ENCODE measurements around the gene GSG1L.
"Not testable (repeated sequence)": the region's sequence is repeated elsewhere in the genome, so short reads cannot be mapped to it uniquely, and the experiment has no call there.

GSG1L gene

DNA sequence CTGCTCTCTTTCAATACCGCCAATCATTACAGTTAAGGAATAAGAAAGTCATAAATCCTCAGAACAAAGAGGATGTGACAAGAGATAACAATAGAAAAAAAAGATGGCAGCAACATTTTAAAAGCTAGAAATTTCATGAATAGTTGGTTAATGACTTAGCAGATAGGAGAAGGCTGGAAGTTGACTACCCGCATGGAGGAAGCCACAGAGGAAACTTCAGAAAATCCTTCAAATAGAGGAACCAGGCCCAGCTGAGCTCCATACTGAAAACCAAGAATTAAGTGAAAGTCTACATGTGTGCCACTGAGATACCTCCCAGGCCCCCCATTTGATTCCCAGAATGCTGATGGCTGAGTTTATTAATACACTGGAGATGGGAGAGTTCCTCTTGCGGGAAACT, 109.3 kb downstream of the GSG1L start:
- no peak for DNase-seq

DNA sequence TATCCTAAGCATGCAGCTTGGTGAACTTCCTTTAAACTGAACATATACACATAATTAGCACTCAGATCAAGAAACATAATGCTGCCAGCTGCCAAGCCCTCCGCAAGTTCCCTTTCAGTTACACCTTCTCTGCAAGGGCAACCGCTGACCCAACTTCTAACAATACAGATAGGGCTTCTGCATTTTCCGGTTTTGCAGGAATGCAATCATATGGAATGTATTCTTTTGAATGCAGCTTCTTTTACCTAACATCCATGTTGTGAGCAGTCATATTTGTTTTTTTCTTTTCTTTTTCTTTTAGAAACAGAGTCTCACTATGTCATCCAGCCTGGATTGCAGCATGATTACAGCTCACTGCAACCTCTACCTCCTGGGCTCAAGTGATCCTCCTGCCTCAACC, 110.7 kb downstream of the GSG1L start:
- no peak for DNase-seq

DNA sequence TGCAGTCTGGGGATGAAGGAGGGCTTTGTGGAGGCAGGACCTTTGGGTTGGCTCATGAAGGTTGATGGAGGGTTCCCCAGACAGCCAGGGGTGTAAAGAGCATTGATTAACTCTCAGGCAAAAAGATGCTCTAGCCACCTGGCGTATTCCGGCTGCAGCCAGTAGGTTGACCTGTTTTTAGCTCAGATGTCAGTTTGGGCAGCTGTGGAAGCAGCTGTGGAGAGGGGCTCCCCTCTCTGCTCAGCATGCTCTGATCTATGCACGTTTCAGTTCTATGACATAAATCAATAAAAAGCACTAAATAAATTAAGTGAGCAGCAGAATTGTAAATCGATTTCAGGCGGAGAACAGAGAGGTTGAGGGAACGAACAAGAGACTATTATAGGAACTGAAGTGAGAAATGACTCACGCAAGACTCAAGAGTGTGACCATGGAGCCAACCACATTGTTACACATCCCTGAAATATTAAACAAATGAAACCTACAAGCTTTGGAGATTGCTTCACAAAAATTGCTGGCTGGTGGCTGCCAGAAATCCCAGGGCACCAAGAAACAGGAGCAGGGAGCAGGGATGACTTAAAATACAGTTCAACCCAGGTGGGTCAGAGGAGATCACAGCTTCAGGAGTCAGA, 111.9 kb downstream of the GSG1L start:
- no peak for DNase-seq

DNA sequence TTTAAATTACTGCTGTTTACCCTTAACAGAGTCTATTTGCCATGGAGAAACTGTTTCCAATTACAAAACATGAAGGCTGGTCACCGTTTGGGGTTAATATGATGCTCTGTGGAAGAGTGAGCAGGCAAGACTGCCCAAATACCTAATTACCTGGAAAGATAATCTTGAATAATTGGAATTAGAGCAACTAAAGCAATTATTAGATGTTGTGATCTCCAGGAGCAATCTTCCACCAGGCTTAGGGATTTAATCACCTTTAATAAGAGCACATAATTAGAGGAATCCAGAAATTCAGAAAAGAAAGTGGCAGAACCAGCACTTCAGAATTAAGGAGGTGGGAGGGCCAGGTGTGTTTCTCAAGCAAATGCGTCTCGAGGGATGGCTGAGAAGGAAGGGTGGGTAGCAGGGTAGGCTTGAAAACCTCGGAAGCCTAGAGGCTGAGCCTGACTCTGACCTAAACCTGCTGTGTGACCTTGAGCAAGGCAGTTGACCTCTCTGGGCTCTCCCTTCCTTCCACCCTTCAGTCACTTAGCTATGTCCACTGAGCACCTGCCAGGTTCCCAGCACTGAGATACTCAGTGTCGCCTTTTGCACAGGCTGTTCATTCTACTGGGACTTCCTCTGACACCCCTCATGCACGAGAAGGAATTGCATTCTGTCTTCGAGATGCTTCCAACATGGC, 113.2 kb downstream of the GSG1L start:
- DNase-seq = no peak

DNA sequence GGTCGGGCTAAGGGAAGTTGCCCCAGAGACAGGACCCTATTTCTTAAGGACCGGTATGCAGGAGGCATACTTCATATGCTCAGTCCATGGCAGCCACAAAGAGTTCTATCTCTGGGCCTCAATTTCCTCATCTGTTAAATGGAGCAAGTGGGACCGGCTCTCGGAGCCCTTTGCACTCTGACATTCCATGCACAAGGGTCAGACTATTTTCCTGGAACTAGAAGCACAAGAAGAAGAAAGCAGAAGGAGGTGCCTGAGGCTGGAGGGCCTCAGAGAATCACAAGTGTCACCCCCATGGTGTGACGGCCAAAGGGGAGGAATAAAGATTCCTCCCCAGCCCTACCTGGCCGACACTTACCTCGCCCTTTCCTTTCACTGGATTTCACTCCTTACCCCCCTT, 115.8 kb downstream of the GSG1L start:
- no peak for DNase-seq

DNA sequence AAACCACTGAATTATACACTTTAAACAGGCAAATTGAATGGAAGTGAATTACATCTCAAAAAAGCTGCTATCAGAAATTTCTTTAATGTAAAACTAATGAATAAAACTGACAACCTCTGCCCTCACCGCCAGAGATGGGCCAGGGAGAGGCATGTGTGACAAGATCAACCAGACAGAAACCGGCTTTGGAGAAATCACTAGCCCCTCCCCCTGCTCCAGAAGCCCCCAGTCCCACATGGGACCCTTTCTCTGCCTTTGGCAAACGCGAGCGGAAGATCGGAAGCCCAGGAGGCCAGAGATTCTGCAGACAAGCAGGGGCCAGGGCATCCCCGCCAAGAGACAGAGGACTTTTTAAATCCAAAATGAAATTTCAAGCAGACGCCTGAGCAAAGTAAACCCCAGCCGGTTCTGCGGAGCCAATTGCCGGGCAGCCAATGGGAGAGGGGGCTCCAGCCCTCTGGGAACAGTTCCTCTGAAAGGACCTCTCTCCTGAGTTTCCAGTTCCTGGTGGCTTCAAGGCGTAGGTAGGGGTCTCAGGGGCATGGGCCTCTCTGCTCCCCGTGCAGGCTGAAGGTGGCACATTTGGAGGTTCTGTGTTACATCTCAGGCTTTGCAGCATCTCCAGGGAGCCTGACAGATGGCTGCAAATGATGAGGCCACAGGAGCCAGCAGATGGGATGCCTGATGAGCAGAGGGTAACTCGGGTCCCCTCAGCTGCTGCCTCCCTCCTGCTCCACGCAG, 118.1 kb downstream of the GSG1L start:
- no peak for DNase-seq

DNA sequence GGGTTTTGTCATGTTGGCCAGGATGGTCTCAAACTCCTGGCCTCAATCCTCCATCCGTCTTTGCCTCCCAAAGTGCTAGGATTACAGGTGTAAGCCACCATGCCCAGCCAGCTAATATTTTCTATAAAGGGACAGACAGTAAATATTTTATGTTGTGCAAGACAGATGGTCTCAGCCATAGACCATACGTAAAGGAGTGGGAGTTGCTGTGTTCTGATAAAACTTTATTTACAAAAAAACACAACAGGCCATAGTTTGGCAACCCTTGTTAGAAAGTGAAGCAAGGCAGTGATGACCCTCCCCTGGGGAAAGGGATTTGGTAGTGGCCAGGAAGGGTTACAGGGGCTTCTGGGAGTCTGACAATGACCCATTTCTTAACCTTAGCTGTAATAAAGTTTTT, 119.7 kb downstream of the GSG1L start:
- DNase-seq = no peak

DNA sequence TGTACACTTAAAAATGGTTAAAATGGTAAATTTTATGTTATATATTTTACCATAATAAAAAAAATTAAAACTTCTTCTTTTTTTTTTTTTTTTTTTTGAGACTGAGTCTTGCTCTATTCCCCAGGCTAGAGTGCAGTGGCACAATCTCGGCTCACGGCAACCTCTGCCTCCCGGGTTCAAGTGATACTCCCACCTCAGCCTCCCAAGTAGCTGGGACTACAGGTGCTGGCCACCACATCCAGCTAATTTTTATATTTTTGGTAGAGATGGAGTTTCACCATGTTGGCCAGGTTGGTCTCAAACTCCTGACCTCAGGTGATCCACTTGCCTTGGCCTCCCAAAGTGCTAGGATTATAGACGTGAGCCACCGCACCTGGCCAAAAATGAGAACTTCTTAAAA, 121.4 kb downstream of the GSG1L start:
- not testable (repeated sequence) for DNase-seq

DNA sequence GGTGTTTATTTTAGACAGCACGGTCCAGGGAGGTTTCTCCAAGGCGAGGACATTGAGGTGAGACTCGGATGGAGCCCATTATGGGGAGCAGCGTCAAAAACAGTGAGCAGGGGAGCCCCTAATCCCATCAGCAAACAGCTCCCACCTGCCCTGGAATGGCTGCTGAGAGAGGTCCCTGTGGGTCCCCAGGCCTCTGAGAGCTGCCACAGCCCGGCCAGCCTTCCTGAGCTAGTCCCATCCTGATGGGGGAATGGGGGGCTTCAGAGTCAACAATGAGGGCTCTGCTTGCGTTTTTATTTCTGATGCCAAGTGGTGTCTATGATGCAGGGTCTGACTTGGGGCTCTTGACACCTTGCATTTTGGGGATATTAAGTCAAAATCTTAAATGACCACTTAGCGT, 128.4 kb downstream of the GSG1L start:
- DNase-seq = no peak

DNA sequence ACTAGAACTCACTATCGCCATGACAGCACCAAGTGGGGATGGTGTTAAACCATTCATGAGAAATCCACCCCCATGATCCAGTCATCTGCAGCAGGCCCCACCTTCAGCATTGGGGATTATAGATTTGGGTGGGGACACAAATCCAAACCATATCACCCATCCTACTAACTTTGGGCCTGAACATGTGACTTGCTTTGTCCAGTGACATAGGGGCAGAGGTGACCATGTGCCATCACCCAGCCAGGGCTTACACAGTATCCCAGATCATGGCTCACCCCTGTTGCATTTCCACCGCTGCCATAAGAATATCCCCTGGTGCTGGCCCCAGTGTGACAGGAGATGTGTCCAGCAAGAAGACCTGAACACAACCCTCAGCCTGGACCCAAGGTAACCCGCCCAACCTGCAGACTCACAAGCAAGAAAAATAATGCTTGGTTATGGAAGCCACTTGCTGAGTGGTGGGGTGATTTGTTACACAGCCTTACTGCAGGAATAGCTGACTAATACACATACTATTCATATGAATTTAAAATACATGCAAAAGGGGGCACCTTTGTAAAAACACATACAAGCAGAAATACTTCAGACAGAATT, 130.9 kb downstream of the GSG1L start:
- no peak for DNase-seq

DNA sequence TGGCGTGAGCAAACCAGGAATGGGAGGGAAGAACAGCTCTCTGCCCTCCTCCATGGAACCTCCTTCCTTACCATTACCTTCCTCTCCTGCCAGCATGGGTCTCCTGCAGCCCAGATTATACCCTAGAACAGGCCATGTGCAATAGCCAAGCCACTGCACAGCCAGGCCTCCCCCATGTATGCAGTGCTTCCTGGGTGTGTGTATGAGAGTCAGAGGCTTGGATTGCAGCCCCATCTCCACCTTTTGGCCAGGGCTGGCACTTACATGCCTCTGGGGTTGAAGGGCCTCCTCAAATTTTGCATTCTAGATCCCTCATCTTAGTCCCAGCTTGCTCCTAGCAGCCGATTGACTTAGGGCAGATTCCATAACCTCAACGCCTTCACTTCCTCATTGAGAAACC, 133.7 kb downstream of the GSG1L start:
- DNase-seq = no peak

DNA sequence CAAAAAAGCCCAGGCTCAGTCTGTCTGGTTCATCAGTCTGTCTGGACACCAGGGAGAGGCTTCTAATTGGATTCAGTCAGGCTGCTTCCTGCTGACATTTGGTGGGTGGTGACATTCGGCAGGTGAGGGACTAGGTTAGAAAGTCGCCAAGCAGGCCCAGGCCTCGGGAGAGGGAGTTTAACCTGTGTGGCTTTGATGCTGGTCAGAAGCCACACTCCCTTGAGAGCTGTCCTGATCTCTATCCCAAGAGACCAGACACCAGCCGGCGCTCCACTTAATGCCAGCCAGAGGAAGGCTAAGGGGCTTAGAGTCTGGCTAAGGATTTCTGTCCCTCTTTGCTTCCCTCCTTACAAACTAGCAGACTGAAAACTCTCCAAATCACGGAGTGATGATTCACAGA, 135.0 kb downstream of the GSG1L start:
- no peak for DNase-seq

DNA sequence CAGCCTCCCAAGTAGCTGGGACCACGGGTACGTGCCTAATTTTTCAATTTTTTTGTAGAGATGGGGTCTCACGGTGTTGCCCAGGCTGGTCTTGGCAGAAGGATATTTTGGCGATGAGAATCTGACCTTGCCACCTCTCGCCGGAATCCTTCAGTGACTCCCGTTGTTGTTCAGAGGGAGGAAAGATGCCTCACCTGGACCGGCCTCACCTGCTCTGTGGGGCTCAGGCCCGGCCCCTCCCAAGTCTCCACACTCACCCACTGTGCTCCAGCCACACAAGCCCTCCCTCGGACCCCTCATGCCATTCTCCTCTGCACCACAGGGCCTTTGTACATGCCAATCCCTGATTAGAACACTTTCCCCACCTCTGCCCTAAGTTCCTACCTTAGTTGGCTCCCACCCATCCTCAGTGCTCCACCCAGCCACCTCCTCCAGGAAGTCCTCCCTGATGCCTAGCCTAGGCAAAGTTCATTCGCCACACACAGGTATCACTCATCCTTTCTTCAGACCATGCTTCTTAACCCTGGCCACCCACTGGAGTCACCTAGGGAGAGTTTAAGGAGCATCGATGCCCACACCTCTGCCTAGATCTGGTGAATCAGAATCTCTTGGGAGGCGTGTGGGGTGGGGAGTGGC, 136.1 kb downstream of the GSG1L start:
- no peak for DNase-seq

DNA sequence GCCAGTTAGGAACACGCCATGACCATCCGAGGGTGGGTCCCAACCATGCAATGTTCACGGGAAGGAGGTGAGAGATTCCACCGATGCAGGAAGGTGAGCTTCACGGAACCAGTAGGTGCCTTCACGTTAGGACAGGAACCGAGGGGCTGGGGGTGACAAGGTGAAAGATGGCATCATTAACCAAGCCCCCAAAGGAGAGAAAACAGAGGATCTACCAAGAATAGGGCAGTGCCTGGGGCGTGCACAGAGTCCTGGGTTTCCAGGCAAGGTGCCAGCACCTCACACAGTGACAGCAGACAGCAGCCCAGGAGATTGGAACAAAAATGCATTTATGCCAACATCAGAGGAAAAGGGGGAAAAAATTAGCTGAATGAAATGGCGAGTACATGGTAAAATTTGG, 137.9 kb downstream of the GSG1L start:
- DNase-seq = no peak

DNA sequence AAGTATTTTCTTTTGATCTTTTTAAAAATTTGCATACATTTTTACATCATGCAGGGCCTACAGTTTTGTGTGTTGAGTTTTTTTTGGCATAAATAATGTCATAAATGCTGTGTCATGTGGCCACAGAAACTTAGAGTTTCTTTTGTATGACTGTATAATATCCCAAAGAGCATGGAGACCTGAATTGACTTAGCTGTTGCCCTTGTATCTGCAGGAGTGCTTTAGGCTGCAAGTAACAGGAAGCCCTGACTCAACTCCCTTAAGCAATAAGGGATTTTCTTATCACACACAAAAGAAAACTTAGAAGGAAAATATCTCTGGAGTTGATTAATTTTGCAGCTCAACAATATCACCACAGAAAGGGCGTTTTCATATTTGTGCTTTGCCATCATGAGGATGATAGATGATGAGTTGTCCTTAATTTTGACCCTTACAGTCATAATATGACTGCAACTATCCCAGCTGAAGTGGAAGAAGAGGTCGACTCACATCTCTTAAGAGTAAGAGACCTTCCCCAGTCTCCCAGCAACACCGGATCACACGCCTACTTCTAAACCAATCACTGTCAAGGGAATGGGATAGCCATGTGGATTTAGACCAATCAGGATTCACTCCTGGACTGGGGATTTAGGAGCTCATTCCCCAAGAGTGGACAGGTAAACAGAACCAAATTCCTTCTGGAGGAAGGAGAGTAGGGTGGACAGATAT, 138.9 kb downstream of the GSG1L start:
- no peak for DNase-seq

DNA sequence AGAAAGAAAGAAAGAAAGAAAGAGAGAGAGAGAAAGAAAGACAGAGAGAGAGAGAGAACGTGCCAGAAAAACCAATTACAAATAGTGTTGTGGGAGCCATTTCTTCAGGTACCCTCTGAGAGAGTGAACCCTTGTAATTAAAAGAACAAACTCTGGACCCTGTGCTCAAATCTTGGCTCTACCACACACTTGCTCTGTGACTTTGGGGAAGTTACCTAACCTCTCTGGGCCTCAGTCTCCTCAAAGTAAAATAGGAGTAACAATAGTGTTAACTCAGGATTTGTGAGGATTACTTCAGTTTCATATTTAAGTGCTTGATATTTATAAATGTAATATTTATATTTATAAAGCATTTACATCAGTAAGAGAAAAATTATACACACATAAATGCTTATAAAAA, 139.8 kb downstream of the GSG1L start:
- DNase-seq = no peak

DNA sequence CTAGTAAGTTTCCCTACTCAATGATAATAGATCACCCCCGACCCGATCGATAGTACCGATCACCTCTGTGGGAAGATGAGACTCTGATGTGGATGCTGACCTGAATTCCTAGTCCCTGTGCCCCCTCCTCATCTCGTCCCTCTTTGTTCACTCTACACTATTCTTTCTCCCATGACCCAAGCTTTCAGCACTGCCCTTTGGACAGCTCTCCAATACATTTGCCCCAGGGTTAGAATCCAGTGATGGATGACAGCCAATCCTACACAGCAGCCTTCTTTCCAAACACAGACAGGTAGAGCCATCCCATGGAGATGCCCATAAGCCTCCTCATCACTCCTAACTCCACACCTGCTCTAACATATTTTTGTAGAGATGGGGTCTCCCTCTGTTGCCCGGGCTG, 141.1 kb downstream of the GSG1L start:
- no peak for DNase-seq

DNA sequence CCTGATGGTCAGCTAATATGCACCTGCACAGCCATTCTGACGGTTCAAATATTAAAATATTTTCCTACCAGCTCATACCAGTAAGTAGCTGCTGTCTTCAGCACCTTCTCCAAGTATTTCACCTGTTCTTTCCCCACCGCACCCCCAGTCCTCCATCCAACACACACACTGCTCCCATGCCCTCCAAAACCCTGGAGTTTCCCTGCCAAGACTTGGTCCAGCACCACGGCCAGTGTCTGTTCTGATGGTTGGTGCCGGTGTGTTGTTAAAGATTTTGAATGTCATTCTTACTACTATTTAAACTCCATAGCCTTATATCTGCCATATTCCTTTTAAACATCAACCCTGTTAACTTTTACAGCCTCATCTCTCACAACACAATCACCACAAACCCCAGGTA, 142.4 kb downstream of the GSG1L start:
- DNase-seq = no peak

DNA sequence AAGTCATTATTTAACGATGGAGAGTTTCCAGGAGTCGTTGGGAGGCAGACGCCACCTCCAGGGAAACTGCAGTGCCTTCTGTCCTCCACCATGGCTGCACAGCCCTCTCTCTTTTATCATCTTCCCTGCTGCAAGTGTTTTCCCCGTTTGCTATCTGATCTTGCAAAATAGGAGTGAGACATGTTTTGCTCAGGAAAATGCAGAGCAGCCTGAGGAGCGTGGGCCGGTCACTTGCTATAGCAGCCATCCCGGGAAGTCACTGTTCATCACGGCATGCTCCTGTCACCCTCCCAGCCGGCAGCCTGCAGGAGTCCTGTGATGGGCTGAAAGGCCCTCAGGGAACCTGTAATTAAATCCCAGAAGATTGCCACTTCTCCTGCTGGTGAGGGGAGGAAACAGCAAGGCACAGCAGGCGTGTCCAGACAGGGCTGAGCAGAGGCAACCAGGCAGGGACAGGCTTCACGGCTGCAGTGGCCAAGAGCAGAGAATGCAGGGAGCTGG, 143.1 kb downstream of the GSG1L start:
- DNase-seq = peak in 8 of 56 donors; percentile 0 to 20 (median 4)

DNA sequence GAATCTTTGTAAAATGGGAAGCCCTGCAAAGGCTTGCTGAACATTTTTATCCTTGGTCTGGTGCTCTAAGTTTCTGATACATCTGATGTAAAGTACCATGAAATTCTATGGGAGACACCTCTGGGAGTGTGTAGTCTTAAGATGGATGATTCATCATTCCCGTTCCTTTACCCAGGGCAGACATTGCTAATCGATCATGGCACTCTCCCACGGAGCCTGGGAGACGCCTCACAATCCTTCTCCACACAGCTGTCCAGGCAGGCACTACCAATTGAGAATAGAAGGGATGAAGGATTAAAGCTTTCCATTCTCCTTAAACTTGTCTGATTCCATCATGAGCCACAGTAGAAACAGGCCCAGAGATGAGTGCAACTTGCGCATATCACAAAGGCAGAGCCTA, 144.8 kb downstream of the GSG1L start:
- peak in 2 of 56 donors; percentile 3 to 6 for DNase-seq

DNA sequence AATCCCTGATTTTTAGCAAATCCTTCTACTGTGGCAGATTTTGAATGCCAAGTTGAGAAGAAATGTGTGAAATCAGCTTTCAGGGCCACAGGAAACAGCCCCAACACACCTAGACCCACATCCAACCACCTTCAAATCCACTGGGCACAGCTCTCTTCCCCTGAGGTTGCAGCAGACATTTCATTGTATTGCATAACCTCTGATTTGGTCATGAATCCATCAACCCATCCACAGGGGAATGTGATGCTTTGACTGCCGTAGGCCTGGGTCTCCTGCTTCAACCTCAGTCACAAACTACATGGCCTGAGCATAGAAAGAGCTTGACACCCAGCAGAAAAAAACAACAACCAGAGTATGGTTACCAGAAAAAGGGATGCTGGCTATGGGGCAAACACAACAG, 145.6 kb downstream of the GSG1L start:
- no peak for DNase-seq
